GM18505 (cell line): ENCODE measurements around the gene TWSG1.
"Not testable (repeated sequence)": the region's sequence is repeated elsewhere in the genome, so short reads cannot be mapped to it uniquely, and the experiment has no call there.

Experiments used
- ATAC-seq: cut with Tn5 transposase; IDR thresholded peaks from one replicate; pipeline ENCODE4 v1.9.1; 2021; ENCODE audit not compliant: unreplicated experiment
- POLR2A ChIP-seq: IDR thresholded peaks from 4 replicates; pipeline ENCODE4 v1.6.1; 2011; ENCODE audit warnings: borderline replicate concordance; ENCODE audit not compliant: insufficient read depth, insufficient read length; ENCODE audit errors: extremely low read depth

Gene TWSG1

DNA sequence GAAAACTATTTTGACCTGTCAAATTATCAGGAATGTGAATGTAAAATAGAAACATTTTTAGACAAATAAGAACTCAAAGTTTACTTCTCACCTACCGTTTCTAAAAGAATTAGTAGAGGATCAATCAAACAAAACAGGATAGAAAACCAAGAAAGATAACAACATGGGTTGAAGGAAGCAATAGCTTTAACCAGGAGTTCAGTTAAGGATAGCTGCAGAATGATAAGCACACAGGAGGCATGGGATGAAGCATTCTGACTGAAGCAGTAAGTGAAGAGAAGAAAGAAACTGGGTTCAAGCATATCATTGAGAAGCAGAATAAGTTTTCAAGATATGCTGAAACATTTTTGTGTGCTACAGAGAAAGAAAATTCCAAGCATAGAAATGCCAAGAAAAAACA lies 52.3 kb downstream of the TWSG1 start:
- no peak for ATAC-seq
- TF ChIP-seq POLR2A, result no peak

DNA sequence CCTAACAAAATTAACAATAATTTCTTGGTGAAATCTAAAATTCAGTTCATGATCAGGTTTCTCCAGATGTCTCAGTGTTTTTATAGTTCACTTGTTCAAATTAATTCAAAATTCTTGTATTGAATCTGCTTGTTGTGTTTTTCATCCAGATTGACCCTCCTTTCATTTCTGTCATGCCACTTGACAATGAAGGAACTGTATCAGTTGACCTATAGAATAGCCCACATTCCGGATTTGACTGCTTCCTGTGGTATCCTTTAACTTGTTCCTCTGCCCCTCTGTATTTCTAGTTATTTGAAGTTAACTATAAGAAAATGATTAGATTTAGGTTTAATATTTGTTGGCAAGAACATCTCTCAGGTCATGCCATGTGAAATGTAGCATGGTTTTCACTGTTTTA lies 53.3 kb downstream of the TWSG1 start:
- ATAC-seq, result no peak
- TF ChIP-seq POLR2A, result no peak

DNA sequence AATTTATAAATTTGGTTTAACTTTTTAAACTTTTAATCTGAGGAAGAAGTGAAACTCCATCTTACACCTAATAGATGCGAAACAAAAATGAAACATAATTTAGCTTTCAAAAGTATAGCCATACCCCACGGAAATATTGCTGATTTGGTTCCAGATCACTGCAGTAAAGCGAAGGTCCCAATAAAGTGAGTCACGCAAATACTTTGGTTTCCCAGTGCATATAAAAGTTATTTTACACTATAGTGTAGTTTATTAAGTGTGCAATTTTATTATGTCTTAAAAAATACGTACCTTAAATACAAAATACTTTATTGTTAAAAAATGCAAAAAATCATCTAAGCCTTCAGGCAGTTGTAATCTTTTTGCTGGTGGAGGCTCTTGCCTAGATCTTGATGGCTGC lies 55.1 kb downstream of the TWSG1 start:
- no peak for TF ChIP-seq POLR2A
- no peak for ATAC-seq

GRCh38 chr18:9392726-9393125 lies 58.2 kb downstream of the TWSG1 start:
- no peak for TF ChIP-seq POLR2A
- no peak for ATAC-seq

- ATAC-seq, result no peak
- no peak for TF ChIP-seq POLR2A
Observed at GRCh38 chr18:9394046-9394445, 59.5 kb downstream of the TWSG1 start.

DNA sequence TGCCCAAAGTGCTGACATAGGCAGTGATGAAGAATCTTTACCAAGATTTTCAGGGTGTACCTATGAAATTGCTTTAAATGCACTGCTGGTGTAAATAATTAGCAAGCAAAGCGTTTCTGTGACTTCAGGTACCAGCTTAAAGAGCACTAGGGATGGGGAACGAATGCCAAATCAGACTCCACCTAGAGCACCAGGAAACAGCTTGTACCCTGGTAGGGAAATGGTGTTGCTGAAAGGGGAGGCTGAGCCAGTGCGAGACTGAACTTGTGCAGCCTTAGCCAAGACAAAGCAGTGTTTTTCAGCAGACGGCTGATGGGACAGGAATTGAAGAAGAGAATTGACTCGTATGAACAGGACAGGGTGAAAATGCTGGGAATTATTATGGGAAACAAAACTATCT lies 65.6 kb downstream of the TWSG1 start:
- no peak for ATAC-seq
- TF ChIP-seq POLR2A, result no peak

DNA sequence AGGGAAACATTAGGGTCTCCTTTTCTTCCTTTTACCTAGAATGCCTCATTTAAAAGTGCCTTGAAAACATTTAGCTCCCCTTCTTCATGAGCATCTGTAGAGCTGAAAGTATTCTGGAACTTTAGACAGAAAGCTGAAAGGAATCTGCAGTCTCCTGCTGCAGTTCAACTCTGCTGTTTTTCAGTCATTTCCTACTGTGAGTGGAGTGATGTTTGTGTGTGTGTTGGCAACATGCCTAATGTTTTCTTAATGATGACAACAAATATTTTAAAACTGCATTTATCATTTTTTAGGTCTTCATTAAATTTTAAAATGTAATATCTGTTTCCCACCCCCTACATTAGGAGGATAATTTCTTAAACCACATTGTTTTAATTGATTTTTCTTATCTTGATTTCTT lies 66.6 kb downstream of the TWSG1 start:
- no peak for ATAC-seq
- TF ChIP-seq POLR2A, result no peak

GRCh38 chr18:9402358-9403007 lies 67.9 kb downstream of the TWSG1 start:
- ATAC-seq, result not testable (repeated sequence)

DNA sequence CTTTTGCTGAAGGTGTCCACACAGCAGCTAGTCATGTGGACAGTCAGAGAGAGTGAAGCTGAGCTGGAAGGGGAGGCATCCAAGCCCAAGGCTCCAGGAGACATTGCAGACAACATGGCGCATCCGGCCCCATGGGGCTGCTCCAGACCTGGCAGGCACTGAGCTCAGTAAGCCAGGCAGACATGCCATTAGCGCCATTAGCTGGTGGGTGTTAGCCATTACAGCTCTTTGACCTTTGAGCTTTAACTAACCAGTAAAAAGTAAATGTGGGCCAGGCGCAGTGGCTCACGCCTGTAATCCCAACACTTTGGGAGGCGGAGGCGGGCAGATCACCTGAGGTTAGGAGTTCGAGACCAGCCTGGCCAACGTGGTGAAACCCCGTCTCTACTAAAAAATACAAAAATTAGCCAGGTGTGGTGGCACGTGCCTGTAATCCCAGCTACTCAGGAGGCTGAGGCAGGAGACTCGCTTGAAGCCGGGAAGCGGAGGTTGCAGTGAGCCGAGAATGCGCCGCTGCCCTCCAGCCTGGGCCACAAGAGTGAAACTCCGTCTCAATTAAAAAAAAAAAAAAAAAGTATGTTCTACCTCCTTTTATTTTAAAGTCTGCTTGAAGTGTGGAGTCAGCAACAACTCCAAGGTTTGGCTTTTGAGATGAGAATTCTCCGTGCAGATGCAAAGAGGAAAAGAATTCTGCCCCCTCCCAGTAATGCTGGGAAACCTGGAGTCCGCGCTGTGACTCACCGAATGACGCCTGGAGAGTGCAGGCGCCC lies 69.4 kb downstream of the TWSG1 start:
- TF ChIP-seq POLR2A, result no peak
- no peak for ATAC-seq

DNA sequence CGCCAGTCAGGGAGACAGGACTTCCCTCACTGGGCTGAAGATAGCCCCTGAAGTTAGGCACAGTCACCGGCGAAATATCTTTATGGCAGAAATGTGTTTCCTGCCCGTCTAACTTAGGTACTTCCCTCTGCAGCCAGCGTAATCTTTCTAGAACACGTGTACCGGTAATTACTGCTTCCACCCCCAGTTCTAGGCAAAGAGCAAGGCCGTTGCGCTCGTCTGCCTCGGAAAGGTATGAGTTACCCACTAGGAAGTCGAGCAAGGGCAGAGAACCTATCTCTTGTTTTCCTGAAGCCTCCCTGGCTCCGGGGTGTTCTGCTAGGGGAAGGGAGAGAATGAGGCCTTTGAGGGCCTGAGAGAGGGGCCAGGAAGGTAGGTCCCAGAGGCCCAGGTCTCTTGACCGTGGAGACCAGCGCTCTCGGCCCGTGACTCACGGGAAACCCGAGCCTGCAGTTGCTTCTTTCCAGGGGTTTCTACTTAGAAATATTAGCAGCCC lies 70.0 kb downstream of the TWSG1 start:
- no peak for TF ChIP-seq POLR2A
- peak; percentile 59 for ATAC-seq

DNA sequence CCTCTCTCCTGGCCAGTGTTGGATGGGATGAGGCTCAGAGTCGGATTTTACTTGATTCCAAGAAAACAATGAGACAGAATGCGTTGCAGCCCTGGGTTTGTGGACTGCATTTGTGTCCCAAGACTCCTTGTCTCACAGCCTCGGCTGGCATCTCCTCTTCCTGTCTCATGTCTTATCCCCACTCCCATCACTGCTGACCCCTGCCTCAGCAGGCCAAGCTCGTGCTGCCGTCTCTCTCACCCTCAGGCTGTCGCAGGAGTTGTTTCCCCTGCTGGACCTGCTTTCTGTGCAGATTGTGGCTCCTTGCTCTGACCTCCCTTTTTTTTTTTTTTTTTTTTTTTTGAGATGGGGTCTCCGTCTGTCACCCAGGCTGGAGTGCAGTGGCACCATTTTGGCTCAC lies 70.6 kb downstream of the TWSG1 start:
- TF ChIP-seq POLR2A, result no peak
- no peak for ATAC-seq

DNA sequence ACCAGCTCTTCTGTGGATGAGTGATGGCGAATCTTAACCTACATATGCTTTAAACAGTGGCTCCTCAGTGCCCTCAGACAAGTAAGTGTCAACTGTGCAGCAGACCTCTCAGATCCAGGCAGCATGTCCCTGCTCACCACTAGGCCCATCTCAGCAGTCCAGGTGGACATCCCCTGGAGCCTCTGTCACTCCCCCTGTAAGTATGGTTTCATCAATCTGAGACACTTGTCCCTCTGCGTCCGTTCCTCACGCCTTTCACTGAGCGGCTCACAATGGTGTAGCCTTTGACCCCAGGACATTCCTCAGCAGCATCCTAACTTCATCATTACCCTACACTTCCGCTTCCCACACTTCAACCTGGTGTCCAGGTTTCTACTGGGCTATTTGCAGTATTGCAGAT lies 71.4 kb downstream of the TWSG1 start:
- ATAC-seq, result no peak

GRCh38 chr18:9410515-9410914 lies 75.9 kb downstream of the TWSG1 start:
- no peak for ATAC-seq

More for the DNA sequence above, 71.4 kb downstream of the TWSG1 start:
- TF ChIP-seq POLR2A, result no peak

GRCh38 chr18:9413576-9413975 lies 79.0 kb downstream of the TWSG1 start:
- ATAC-seq, result no peak

More at GRCh38 chr18:9410515-9410914, 75.9 kb downstream of the TWSG1 start:
- TF ChIP-seq POLR2A, result no peak

More at GRCh38 chr18:9413576-9413975, 79.0 kb downstream of the TWSG1 start:
- no peak for TF ChIP-seq POLR2A
